ENCODE data around the gene BSN. TPM values are rescaled to one million over a fixed set of nuclear protein-coding genes. Genes with fewer than 3 reads are reported as not detected.

The BSN gene
- total RNA-seq, 4 donors from 2014 or later, result under 0.01 to 0.32 (median 0.27) TPM; not detected in 1

- Histone ChIP-seq H3K27ac (no peak overlapping the region), H3K36me3 (no peaks in the 10 kb centered on the region), H3K4me1 (no peaks in the 10 kb centered on the region), H3K9me3 (no peaks in the 10 kb centered on the region), H3K27me3 (no peaks in the 10 kb centered on the region), H3K4me3 (no peak overlapping the region)
- in situ Hi-C loops (cut with MboI; ENCODE audit: low pct_ligation_motif_present in 1 of 4, low pct_unique_long_range_greater_than_20kb in 1 of 4, low sequenced_read_pairs in 3 of 4), result no loop called here
- no peak for DNase-seq
- TF ChIP-seq CTCF (IDR thresholded peaks at IDR 0.05), result no peak
- no peak for TF ChIP-seq POLR2AphosphoS5 (IDR thresholded peaks at IDR 0.05)
- WGBS, 2 donors (ENCODE audit: low coverage in 1 of 2), result 84% methylated on average over 7 of the region's 9 CpGs; no CpG with 5 or more reads in 1 of the 2 donors
- intact Hi-C loops (cut with DNase I; ENCODE audit: low total_unique reads), result no loop called here
Measured at GRCh38 chr3:49642708-49643145, 88.5 kb downstream of the BSN start.

DNA sequence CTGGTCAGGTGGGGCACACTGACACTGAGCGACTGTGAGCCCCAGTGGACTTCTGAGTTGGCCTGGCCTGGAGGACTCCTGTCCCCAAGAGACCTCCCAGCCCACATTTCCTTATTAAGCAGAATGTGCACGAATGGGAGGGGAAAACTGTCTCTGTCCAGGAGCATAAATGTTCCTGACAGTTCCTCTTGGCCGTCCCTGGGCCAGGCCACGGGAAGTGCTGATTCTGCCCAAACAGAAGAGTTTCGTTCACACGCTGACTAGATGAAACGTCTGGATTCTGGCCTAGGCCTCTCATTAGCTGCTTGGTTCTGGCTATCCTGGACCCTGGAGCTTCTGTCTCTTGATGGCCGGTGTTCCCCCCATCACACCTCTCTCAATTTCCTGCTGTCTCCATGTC lies 90.4 kb downstream of the BSN start:
- Histone ChIP-seq H3K36me3 (no peaks in the 10 kb centered on the region), H3K27ac (no peak overlapping the region), H3K4me1 (no peaks in the 10 kb centered on the region), H3K4me3 (no peak overlapping the region), H3K27me3 (no peaks in the 10 kb centered on the region), H3K9me3 (no peaks in the 10 kb centered on the region)
- in situ Hi-C loops (cut with MboI; ENCODE audit: low pct_ligation_motif_present in 1 of 4, low pct_unique_long_range_greater_than_20kb in 1 of 4, low sequenced_read_pairs in 3 of 4), result no loop called here
- no peak for DNase-seq
- intact Hi-C loops (cut with DNase I; ENCODE audit: low total_unique reads), result no loop called here
- TF ChIP-seq EP300 (IDR thresholded peaks at IDR 0.05; ENCODE audit: low read depth), result no peak
- WGBS, 2 donors (ENCODE audit: low coverage in 1 of 2), result 60 to 75% methylated on average over 1 to 8 of the region's 8 CpGs

- DNase-seq, result no peak
- no peak overlapping the region for H3K4me3 ChIP-seq
- intact Hi-C loops (cut with DNase I; ENCODE audit: low total_unique reads) (no loop called here), in situ Hi-C loops (cut with MboI; ENCODE audit: low pct_ligation_motif_present in 1 of 4, low pct_unique_long_range_greater_than_20kb in 1 of 4, low sequenced_read_pairs in 3 of 4) (no loop called here)
- no peak overlapping the region for H3K27ac ChIP-seq
- WGBS, 2 donors (ENCODE audit: low coverage in 1 of 2), result 73 to 80% methylated on average over 2 to 3 of the region's 3 CpGs
- no peaks in the 10 kb centered on the region for H3K36me3 ChIP-seq
- H3K9me3 ChIP-seq, result no peaks in the 10 kb centered on the region
- H3K4me1 ChIP-seq, result no peaks in the 10 kb centered on the region
- TF ChIP-seq POLR2AphosphoS5 (IDR thresholded peaks at IDR 0.05) (no peak), CTCF (IDR thresholded peaks at IDR 0.05) (no peak), POLR2A (IDR thresholded peaks at IDR 0.05) (no peak), EP300 (IDR thresholded peaks at IDR 0.05; ENCODE audit: low read depth) (no peak)
- no peaks in the 10 kb centered on the region for H3K27me3 ChIP-seq
Measured at GRCh38 chr3:49646236-49646635, 92.0 kb downstream of the BSN start.

- Histone ChIP-seq H3K36me3 (no peaks in the 10 kb centered on the region), H3K9me3 (no peaks in the 10 kb centered on the region), H3K27ac (no peak overlapping the region), H3K4me1 (no peaks in the 10 kb centered on the region), H3K27me3 (no peaks in the 10 kb centered on the region), H3K4me3 (no peak overlapping the region)
- intact Hi-C loops (cut with DNase I; ENCODE audit: low total_unique reads), result no loop called here
- WGBS, 2 donors (ENCODE audit: low coverage in 1 of 2), result 60% methylated on average over 2 of the region's 2 CpGs; no CpG with 5 or more reads in 1 of the 2 donors
- DNase-seq, result no peak
- TF ChIP-seq CTCF (IDR thresholded peaks at IDR 0.05) (no peak), POLR2AphosphoS5 (IDR thresholded peaks at IDR 0.05) (no peak), POLR2A (IDR thresholded peaks at IDR 0.05) (no peak), EP300 (IDR thresholded peaks at IDR 0.05; ENCODE audit: low read depth) (no peak)
- in situ Hi-C loops (cut with MboI; ENCODE audit: low pct_ligation_motif_present in 1 of 4, low pct_unique_long_range_greater_than_20kb in 1 of 4, low sequenced_read_pairs in 3 of 4), result no loop called here
Measured at GRCh38 chr3:49647741-49648140, 93.5 kb downstream of the BSN start.

DNA sequence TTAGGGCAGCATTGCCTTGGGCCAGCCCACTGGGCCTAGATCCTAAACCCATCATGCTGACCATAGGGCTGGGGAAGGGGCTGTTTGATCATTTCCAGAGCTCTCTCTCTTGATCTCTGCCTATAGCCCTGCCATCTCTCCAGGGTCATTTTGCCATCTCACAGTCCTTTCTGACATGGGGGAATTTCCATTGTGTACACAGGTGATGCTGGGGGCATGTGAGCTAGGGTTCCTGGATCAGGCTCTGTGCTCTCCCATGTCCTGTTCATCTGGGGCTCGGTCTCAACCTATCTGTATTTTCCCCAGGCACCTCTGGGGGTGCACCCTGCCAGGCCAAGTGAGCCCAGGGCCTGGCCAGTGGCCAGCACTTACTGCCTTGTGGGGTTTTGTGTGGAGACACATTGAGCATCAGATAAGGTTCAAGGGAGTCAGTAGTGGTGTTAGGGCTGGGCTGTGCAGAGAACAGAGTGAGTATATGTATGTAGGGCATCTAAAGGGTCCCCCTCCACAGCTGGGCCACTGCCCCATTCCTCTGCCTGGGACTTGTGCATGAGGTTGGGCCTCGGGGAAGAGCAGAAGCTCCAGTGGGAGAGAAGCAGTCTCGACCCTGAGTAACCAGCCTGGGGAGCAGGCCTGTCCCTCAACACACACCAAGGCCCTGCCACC lies 94.2 kb downstream of the BSN start:
- 70% methylated on average over 3 of the region's 3 CpGs; no CpG with 5 or more reads in 1 of the 2 donors for WGBS, 2 donors (ENCODE audit: low coverage in 1 of 2)
- H3K27me3 ChIP-seq, result no peaks in the 10 kb centered on the region
- in situ Hi-C loops (cut with MboI; ENCODE audit: low pct_ligation_motif_present in 1 of 4, low pct_unique_long_range_greater_than_20kb in 1 of 4, low sequenced_read_pairs in 3 of 4), result no loop called here
- H3K27ac ChIP-seq, result no peak overlapping the region
- H3K4me1 ChIP-seq, result no peaks in the 10 kb centered on the region
- no peak for DNase-seq
- H3K4me3 ChIP-seq, result no peak overlapping the region
- TF ChIP-seq EP300 (IDR thresholded peaks at IDR 0.05; ENCODE audit: low read depth) (no peak), CTCF (IDR thresholded peaks at IDR 0.05) (no peak), POLR2AphosphoS5 (IDR thresholded peaks at IDR 0.05) (no peak), POLR2A (IDR thresholded peaks at IDR 0.05) (no peak)
- H3K36me3 ChIP-seq, result no peaks in the 10 kb centered on the region
- no peaks in the 10 kb centered on the region for H3K9me3 ChIP-seq
- intact Hi-C loops (cut with DNase I; ENCODE audit: low total_unique reads), result no loop called here
